Hematopoietic multipotent progenitor cell treated with erythropoietin and hydrocortisone succinate and interleukin-3 and kit ligand, for 8 days (in vitro differentiated cells): ENCODE data around the gene LAGE3.

Experiments used
- DNase-seq: peaks from one replicate; pipeline ENCODE4 v3.0.0-alpha.2; 2015

LAGE3 gene

DNA sequence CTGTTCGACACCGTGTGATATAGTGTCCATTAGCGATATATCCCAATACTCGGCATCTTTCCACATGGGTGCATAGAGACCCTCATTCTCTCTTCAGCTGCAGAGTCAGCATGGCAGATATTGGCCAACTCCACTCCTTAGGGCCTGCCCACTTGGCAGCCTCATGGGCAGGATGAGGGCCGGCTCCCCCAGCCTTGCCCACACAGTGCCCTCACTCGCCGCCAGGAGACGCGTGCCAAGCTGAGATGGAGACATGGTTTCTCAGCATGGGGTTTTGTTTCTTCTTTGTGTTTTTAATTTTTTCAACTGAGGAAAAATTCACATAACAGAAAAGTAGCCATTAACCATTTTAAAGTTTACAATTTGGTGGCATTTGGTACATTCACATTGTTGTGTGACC, 26.3 kb downstream of the LAGE3 start:
- no peak for DNase-seq

DNA sequence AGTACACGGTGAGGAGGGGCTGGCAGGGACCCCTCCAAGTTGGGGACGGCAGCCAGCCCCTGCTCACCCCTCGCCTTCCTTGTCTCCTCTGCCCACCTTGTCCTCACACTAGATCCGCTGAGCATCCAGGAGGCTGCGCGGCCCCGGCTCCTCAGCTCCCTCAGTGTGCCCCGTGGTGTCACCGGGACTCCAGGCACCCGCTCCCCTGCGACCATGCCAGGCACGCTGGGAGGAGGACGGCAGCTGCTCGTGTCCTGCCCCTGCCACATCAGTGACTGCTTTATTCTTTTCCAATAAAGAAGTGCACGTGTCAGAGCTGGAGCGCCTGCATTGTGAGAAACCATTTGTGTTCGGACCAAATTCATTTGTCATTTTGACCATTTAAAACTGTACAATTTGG, 28.8 kb downstream of the LAGE3 start:
- no peak for DNase-seq

DNA sequence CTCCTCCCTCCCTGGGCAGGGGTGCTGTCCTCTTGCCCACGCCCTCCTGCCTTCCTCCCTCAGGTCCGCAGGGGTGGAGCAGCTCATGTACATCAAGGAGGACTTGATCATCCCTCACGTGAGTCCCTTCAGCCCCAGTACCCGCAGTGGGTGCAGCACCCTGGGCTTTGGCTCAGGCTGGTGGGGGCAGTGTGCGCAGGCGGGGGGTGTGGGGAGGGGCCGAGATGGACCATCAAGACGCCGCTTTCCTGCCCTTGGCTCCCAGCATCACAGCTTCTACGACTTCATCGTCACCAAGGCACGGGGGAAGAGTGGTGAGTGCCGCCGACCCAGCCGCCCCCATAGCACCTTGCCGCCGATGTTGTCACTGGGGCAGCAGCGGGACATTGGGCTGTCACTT, 29.5 kb downstream of the LAGE3 start:
- DNase-seq, result no peak

- no peak for DNase-seq
Observed at GRCh38 chrX:154448484-154448883, 30.6 kb downstream of the LAGE3 start.

- no peak for DNase-seq
Observed at GRCh38 chrX:154446430-154446829, 32.7 kb downstream of the LAGE3 start.

DNA sequence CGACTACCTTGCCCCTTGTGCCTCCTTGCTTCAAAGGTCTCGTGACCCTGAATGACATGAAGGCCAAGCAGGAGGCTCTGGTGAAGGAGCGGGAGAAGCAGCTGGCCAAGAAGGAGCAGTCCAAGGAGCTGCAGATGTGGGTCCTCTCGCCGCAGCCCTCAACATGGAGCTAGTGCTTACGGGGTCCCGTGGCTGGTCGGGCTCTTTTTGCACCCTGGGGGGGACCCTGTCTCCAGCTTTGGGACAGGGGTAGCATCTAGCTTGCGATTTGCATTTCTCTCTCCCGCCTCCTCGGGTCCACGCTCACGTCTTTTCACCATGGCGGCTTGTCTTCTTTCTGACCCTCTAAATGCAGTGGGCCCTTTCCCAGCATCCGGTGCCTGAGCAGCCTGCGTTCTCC, 33.3 kb downstream of the LAGE3 start:
- no peak for DNase-seq

GRCh38 chrX:154444755-154445246, 34.3 kb downstream of the LAGE3 start:
- DNase-seq, result no peak

GRCh38 chrX:154443992-154444754, 34.9 kb downstream of the LAGE3 start, which contains the start of gene FAM50A:
Gene FAM50A, plus strand, starts transcription at chrX:154444141. Its CDS starts 95 bp downstream, at chrX:154444236.
- DNase-seq, result peak; percentile 60

DNA sequence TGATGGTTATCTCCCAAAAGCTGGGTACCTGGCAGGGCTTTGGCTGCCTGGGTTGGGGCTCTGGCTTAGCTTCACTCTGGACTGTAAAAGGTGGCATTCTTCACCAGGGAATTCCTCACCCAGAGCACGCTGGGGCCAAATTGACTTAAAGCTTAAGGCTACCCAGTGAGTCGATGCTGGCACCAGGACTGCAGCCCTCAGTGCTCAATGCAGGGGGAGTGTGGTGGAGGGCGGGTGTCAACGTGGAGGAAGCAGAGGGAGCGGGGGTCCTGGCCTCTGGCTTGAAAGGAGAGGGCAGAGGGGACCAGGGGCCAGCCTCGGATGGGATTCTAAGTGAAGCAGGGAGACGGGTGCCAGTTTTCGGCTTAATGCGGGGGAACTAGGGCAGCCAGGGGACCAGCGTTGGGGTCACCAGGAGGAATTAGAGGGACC, 35.6 kb downstream of the LAGE3 start:
- DNase-seq, result no peak

DNA sequence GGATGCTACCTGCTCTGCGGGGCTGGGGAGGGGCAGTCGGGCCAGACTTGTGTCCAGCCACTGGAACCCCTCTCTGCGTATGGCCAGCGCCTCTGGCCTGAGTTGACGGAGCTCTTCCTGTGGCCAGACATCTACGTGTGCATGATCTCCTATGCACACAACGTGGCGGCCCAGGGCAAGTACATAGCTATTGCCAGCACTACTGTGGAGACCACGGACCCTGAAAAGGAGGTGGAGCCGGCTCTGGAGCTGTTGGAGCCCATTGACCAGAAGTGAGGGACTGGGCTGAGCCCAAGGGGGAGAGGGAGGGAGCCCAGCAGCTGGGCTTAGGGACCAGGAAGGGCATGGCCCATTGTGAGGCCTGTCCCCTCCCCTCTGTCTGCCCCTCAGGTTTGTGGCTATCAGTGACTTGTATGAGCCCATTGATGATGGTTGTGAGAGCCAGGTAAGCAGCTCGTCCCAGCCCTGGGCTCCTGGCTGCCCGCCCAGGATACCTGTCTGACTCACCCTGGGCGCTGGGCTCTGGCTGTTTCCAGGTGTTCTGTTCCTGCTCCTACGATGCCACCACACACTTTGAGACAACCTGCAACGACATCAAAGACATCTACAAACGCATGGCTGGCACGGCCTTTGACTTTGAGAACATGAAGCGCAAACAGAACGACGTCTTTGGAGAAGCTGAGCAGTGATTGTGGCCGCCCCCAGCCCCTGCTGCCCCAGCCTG, 36.9 kb downstream of the LAGE3 start:
- DNase-seq, result no peak

- DNase-seq, result no peak
Observed at GRCh38 chrX:154441564-154441963, 37.5 kb downstream of the LAGE3 start.

DNA sequence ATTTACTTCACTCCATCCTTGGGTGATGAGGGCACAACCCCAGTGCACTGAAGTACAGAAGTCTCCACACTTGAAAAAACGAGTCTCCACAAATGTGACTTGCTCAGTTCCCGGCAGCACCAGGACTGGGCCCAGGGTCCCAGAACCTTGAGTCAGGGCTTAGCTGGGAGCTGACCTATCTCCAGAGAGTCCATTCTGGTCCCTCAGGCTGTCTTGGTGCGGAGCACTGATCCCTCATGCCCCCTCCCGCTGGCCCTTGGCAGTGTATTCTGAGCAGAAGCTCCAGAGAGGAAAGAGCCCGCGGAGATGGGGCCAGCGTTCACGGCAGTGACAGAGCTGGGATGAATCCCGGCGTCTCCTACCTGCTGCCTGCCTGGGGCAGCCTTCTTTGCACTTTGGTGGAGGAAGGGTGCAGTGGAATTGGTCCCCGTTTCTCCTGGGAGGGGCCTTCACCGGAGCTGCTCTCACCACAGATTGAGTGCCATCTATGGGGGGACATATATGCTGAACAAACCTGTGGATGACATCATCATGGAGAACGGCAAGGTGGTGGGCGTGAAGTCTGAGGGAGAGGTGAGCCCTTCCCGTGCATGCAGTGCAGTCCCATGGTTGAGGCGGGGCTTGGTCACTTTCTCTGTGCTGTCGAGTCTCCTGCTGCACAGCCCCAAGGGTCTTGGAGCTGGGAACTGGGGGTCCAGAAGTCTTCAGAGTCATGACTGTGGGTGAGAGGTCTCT, 38.3 kb downstream of the LAGE3 start:
- DNase-seq, result no peak

GRCh38 chrX:154439841-154440240, 39.2 kb downstream of the LAGE3 start:
- DNase-seq, result no peak

DNA sequence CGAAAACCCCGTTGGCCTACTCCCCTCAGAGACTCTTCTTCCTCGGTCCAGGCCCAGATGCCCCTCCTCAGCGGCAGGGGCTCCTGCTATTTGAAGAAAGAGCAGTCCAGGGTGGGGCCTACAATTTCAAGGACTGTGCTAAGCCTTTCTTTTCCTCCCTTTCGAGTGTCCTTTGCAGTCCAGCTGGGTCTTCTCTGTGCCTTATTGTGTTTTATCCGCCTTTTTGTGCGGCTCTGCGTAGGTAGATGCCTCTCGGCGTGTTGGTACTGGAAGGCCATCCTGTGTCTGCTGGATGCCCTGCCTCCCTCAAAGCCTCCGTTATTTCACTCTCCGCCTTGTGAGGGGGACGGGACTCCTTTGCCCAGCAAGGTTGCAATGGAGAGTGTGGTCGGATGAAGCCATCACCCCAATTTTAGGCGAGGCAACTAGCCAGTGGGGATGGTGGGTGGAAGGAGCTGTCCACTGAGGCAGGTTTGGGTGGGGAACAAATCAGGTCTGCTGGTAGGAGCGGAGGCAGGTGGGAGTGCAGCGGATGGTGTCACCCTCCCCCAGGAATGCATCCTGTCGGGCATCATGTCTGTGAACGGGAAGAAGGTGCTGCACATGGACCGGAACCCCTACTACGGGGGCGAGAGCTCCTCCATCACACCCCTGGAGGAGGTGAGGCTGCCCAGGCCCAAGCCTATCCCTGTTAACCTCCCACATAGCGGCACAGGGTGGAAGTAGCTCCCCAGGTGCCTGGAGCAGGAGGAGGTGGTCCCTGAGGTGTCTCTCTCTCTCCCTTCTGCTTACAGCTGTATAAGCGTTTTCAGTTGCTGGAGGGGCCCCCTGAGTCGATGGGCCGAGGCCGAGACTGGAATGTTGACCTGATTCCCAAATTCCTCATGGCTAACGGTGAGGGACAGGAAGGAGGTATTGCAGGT, 40.8 kb downstream of the LAGE3 start:
- no peak for DNase-seq

- DNase-seq, result peak; percentile 30
Observed at GRCh38 chrX:154436983-154437752, 41.9 kb downstream of the LAGE3 start, which contains the start of gene GDI1. Gene GDI1, plus strand, starts transcription at chrX:154437154. Its CDS starts 101 bp downstream, at chrX:154437255.

GRCh38 chrX:154436374-154436982, 42.6 kb downstream of the LAGE3 start:
- no peak for DNase-seq

DNA sequence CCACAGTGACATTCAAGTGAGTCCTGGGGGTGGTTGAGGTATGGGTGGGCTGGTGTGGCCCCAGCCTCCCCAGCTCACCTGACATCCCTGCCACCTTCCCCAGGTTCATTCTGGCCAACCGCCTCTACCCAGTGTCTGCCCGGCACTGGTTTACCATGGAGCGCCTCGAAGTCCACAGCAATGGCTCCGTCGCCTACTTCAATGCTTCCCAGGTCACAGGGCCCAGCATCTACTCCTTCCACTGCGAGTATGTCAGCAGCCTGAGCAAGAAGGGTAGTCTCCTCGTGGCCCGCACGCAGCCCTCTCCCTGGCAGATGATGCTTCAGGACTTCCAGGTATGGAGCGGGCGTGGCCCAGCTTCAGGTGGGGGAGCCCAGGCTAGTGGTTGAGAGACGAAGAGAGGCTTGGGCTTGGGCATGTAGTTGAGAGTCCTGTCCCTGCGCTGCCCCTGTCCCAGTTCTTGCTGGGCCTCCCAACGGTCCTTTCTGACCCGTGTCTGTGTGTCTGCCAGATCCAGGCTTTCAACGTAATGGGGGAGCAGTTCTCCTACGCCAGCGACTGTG, 43.8 kb downstream of the LAGE3 start:
- DNase-seq, result no peak

DNA sequence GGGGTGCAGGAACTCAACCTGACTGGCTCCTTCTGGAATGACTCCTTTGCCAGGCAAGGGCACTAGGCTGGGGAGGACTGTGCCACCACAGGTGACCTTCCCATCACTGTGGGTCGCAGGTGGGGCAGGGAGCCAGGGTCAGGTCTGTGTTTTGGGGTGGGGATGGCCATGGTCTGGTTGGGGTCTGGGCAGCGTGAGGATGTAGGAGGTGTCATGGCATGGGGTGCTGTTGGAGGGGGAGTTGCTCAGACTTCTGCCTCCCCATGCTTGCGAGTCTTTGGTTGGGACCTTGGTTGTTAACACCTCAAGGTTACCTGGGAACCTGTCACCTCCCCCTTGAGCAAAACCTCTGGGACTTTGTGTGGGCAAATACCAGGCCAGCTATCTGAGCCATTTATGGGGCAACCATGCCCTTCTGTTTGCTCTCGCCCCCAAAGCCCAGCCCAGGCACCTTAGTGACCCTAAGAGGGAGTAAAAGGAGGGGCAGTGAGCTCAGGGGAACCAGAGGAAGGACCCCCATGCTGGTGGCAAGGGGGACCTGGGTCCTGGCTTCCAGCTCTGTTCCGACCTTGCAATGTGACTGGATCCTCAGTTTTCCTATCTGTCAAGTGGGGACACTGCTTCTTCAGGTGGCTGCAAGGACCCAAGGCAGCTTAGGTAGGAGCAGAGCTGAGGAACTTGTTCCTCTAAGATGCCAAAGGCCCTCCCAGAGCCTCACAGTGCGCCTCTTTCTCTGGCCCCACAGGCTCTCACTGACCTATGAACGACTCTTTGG, 44.5 kb downstream of the LAGE3 start:
- DNase-seq, result no peak

GRCh38 chrX:154433605-154434004, 45.5 kb downstream of the LAGE3 start:
- DNase-seq, result no peak

GRCh38 chrX:154432210-154432609, 46.9 kb downstream of the LAGE3 start:
- no peak for DNase-seq
